GM18951 (cell line): ENCODE results near the gene SCN4B.

Experiments used
- POLR2A ChIP-seq: IDR thresholded peaks from 4 replicates; pipeline ENCODE4 v1.6.1; 2011; ENCODE audit warnings: mild to moderate bottlenecking; ENCODE audit not compliant: insufficient read length, insufficient read depth; ENCODE audit errors: extremely low read depth
- in situ Hi-C: fragments of 300-500 bp; cut with MboI; formaldehyde crosslinking; loops from one replicate; pipeline ENCODE4 v1.12.0; 2022; ENCODE audit warnings: low sequenced_read_pairs, mixed read lengths, inconsistent platforms; ENCODE audit not compliant: unreplicated experiment

The SCN4B gene

DNA sequence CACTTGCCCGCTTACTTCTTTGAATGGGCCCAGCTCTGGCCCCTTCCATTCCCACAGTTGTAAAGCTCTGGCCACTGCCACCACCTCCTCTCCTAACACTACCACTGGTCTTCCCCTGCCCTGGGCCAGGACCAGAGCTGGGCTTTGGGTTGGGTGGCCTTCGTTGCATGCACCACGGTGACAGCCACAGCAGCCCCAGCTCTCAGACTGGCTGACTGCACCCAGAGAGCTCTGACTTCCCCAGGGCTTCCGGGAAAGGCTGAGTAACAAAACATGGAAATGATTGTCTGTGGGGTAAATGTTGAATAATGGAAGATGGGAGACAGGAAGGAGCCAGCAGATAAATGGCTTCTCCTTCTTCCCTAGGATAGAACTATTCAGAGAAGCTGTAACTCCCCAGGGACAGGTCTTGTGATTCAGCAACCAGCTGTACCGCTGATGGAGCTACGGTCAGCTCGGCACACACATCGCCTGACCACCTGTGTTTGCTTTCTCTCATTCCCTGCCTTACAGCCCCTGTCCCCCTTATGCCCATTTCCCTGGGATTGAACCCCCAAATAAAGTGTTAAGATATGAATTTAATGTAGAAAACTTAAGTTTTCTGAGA, 27.6 kb downstream of the SCN4B start:
- in situ Hi-C loops: no loop called here
- TF ChIP-seq POLR2A: no peak

DNA sequence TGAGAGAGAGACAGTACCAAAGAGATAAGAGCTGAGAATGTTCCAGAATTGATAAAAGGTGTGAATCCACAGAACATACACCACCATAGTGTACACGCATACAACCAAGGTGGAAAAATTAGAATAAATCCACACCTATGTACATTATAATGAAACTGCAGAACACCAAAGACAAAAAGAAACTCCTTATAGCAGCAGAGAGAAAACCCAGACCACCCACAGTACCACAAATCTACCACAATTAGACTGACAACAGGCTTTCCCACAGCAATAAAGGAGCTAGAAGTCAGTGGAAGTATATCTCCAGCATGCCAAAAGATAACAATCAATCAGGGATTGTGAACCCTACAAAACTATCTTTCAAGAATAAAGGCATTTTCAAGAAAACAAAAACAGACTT, 31.8 kb downstream of the SCN4B start:
- TF ChIP-seq POLR2A: no peak
- in situ Hi-C loops: no loop called here

DNA sequence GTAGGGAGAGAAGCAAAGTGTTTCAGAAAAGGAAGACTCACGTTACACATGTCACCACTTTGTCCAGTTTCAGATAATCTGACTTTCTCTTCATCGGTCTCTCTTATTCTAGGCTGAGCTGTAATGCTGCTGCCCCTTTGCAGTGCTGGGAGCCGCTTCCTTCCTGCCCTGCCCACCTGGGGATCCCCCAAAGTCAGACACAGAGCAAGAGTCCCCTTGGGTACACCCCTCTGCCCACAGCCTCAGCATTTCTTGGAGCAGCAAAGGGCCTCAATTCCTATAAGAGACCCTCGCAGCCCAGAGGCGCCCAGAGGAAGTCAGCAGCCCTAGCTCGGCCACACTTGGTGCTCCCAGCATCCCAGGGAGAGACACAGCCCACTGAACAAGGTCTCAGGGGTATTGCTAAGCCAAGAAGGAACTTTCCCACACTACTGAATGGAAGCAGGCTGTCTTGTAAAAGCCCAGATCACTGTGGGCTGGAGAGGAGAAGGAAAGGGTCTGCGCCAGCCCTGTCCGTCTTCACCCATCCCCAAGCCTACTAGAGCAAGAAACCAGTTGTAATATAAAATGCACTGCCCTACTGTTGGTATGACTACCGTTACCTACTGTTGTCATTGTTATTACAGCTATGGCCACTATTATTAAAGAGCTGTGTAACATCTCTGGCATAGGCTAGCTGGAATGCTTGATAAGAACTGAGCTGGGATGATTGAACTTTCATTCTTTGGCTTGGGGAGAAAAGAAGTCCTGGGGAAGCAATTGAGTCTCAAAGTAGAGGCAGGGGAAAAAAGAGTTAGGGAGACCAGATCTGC, 34.6 kb downstream of the SCN4B start:
- no peak for TF ChIP-seq POLR2A
- in situ Hi-C loops: no loop called here

DNA sequence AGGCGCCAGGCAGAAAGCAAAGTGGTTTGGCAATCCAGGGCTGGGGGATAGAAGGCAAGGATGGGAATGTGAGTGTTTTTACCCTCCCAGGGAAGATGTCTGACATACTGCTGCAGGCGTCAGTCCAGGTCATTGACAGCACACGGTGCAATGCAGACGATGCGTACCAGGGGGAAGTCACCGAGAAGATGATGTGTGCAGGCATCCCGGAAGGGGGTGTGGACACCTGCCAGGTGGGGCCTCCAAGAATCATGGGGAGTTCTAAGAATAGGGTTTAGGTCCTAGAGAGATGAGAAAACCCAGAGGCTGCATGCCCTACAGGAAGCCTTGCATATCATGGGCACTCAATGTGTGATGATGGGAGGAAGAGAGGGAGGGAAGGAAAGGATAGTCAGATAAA, 37.6 kb downstream of the SCN4B start:
- no peak for TF ChIP-seq POLR2A

DNA sequence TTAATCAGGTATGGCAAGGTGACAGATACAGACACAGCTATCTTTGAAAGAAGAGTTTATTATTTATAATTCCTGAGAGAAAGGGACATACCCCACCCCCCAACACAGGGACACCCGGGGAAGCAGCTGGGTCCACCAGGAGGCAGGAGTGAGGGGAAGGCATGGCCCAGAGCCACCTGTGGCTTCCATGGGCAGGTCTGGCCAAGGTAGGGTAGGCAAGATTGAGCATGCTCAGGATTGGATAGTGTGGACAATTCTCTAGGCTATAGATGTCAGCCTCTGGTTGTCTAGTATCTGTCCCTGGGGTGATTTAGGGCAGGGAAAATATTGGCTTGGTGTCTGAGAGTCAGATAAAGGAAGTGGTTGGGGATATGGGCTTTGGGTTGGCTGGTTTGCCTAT, 38.4 kb downstream of the SCN4B start:
- no peak for TF ChIP-seq POLR2A

More for the DNA sequence above, 37.6 kb downstream of the SCN4B start:
- in situ Hi-C loops: no loop called here

DNA sequence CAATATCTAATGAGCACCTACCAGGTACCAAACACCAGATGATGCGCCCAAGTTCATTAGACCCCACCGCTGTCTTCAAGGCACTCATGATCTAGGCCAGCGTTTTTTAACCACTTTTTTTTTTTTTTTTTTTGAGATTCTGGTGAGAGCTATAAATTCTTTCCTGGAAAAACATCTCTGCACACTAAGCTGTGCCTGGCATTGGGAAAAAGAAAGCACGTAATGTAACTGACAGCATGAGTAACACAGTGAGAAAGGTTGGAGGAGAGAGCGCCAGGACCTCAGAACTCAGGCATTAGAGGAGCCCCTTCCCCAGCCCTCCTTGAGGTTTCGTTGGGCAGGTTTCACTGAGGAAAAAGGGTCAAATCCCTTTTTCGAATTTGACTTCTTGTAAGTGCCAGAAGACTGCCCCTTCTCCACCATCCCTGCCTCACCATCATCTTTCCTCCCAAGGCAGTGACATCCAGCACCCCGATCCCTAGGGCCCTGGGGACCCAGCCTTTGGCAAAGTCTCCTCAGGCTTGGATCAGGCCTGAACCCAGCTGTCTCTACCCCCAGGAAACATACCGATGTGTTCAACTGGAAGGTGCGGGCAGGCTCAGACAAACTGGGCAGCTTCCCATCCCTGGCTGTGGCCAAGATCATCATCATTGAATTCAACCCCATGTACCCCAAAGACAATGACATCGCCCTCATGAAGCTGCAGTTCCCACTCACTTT, 39.8 kb downstream of the SCN4B start:
- in situ Hi-C loops: no loop called here
- TF ChIP-seq POLR2A: no peak

More for the DNA sequence above, 38.4 kb downstream of the SCN4B start:
- in situ Hi-C loops: no loop called here

DNA sequence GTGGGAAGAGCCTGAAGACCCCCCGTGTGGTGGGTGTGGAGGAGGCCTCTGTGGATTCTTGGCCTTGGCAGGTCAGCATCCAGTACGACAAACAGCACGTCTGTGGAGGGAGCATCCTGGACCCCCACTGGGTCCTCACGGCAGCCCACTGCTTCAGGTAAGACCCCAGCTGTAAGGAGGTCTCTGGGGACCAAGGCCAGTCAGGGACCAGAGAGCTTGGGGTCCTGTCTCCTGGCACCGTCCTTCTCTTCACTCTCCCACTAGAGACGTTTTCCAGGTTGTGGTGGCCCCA, 40.9 kb downstream of the SCN4B start:
- TF ChIP-seq POLR2A: no peak
- in situ Hi-C loops: no loop called here

DNA sequence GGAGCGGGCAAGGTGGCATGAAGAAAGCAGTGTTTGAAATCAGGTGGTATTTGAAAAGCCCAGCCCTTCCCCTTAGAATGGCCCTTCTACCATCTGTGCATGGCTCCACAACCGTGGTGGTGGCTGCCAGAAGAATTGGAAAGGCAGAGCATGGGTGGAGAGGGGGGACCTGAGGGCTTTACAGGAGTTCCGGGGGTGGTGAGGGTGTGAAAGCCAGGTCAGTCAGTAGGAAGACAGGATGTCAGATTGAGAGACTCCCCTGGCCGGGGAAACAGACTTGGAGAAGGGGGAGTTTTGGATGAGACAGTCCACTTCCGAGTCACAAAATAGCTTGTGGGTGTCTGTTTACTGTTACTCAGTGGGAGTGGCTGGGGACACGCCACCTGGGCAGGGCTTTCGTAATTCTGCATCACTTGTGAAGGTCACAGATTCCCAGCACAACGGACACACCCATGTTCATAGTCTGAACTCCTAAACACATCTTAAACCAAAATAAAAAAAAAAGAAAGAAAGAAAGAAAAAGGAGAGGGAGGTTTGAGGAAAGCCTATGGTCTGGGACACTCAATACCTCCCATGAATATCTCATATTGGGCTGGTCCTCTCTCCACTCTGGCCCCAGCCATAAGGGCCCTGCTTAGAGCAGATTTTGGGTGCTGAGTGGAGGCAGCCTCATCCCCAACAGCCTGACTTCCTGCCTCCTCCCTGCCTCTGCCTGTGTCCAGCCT, 41.4 kb downstream of the SCN4B start:
- in situ Hi-C loops: no loop called here
- TF ChIP-seq POLR2A: no peak

DNA sequence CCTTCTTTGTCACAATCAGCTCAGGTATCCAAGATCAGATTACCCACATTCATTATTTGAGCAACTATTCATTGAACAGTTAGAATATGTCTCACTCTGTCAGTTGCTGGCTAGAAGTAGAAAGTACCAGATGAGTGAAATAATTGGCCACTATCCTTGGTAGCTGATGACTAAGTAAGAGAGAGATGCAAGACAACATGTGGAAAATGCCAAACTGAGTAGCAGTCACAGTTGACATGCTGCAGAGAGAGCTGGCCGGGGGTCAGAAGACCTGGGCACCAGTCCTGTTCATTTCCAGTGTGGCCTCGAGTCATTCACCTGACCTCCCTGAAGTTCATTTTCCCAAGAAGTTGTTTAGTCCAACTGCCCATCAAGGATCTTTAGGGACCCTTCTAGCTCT, 43.4 kb downstream of the SCN4B start:
- in situ Hi-C loops: no loop called here
- no peak for TF ChIP-seq POLR2A

DNA sequence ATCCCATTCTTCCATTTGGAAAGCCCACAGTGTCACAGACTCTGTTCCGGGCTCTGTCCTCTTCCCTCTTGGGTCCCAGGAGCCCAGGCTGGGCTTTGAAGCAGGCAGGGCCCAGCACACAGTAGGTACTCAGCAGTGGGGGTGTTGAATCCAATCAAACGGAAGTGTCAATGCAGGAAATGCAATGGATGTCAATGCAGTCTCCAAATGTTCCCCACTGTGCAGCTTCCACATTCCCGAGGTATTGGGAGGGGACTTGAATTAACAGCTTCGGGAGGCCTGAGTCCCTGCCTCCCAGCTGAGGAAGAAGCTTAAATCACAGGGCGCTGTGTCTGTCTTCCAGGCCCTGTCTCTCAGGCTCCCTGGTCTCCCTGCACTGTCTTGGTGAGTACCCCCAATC, 44.1 kb downstream of the SCN4B start:
- in situ Hi-C loops: no loop called here

DNA sequence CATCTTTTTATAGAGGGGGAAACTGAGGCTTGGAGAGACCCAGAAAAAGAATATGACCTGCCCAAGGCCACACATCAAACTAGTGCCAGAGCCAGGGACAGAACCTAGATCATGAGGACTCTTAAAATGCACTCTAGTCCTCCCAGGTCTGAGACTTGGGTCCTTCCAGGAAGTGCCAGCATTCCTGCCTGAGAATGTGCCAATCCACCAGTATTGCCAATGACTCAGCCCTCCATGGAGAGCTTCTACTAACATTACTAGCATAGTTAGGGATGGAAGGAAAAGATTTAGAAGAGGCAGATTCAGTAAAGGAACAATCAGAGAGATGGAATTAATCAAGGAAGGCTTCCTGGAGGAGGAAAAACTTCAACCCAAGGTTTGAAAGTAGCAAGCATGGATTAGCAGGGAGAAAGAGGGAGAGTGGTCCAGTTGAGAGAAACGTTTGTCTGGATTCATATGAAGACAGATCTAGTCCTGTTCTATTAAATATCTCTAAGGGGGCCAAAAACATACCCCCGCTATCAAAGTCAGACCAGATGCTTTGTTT, 45.8 kb downstream of the SCN4B start:
- TF ChIP-seq POLR2A: no peak
- in situ Hi-C loops: no loop called here

More for the DNA sequence above, 44.1 kb downstream of the SCN4B start:
- TF ChIP-seq POLR2A: no peak

DNA sequence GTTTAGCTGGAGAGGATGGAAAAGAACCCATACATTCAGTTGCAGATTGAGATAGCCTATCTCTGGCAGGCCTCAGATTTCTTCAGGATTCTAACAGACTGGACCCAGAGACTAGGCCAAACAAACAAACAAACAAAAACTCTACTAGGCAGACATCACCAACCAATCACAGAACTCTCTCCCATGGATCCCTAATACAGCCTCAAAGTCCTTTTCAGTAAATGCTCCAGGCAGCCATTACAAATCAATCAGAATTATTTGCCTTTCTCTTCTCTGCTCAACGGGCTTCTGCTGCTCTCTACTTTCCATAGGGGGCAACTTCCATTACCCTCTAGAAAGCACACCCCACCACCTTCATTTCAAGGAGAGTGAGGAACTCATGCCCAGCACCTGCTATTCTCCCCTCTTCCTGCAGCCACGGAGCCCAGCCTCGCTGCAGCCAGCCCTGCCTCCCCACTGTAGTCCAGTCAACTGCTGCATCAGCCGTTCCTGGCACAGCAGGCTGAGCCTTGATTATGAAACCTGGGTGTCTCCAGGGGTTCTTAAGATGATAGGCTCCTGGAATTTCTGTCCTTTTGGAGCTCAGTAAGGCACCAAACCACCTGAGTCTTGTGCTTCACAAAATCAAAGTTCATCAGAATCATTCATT, 46.8 kb downstream of the SCN4B start:
- no peak for TF ChIP-seq POLR2A
- in situ Hi-C loops: no loop called here
